Measurements from ENCODE around the gene PKNOX2.

The PKNOX2 gene

GRCh38 chr11:125423247-125423849 lies 258.8 kb downstream of the PKNOX2 start:
- no peak for DNase-seq

- DNase-seq = no peak
These were observed 261.1 kb downstream of the PKNOX2 start for GRCh38 chr11:125425601-125426000.

- no peak for DNase-seq
These were observed 262.4 kb downstream of the PKNOX2 start for GRCh38 chr11:125426818-125427528.

DNA sequence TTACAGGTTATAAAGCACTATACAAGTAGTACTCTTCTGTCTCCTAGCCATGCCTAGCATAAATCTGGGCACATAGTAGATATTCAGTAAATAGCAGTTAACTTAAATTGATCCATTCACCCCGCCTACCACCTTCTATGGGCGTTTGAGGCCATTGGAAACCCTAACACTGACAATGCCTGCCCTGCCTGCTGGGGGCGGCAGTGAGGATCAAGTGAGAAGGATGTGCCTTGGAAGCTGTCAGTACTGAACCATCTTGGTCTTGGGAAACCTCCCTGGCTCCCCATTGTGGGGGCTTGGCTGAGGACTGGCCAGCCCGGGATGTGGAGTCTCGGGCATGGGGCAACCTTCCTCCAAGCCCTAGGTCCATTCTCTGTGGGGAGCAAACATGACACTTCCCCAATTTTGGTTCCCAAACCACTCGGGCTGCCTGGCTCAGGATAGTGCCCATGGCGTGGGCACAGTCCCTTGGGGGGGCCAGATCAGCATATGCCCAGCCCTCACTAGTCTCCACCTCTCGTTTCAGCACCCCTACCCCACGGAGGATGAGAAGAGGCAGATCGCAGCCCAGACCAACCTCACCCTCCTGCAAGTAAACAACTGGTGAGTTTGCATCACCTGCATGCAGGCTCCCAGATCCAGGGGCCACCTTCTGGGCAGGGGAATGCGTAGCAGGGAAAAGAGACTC lies 264.1 kb downstream of the PKNOX2 start:
- DNase-seq = no peak

- peak in 3 of 4 experiments; percentile 4 to 16 (median 13) for DNase-seq
These were observed 264.7 kb downstream of the PKNOX2 start for GRCh38 chr11:125429174-125429707.

DNA sequence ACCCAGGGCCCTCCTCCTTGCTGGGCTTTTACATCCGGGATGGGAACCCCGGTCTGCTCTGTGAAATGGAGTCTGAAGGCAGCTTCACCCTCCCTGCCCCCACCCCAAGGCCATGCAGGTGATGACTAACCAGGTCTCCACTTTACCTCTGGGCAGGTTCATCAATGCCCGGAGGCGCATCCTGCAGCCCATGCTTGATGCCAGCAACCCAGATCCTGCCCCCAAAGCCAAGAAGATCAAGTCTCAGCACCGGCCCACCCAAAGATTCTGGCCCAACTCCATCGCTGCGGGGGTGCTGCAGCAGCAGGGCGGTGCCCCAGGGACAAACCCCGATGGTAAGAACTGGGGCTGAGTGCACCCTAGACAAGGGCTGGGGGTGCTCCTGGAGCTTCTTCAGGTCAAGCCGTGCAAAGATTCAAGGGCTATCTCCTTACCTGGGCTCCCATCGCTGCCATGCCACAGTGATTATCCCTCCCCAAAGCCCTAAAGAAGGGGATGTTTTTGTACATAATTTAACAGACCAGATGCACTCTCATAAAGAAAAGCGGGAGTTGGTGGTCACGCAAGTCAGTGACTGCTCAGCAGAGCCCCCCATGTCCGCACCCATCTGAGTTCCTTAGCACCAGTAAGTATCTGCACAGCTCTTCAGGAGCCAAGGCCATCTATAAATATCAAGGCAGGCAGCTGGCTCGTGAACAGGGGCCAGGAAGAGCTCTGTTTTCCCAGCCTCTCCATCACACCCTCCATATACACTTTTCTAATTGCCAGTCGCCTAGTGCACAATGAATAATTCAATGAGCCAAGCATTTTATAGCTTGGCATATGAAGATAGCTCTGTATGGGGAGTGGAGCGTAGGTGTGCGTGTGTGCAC lies 265.5 kb downstream of the PKNOX2 start:
- no peak for DNase-seq

GRCh38 chr11:125431009-125431408 lies 266.5 kb downstream of the PKNOX2 start:
- DNase-seq = no peak

- no peak for DNase-seq
These were observed 266.9 kb downstream of the PKNOX2 start for GRCh38 chr11:125431481-125431880.

DNA sequence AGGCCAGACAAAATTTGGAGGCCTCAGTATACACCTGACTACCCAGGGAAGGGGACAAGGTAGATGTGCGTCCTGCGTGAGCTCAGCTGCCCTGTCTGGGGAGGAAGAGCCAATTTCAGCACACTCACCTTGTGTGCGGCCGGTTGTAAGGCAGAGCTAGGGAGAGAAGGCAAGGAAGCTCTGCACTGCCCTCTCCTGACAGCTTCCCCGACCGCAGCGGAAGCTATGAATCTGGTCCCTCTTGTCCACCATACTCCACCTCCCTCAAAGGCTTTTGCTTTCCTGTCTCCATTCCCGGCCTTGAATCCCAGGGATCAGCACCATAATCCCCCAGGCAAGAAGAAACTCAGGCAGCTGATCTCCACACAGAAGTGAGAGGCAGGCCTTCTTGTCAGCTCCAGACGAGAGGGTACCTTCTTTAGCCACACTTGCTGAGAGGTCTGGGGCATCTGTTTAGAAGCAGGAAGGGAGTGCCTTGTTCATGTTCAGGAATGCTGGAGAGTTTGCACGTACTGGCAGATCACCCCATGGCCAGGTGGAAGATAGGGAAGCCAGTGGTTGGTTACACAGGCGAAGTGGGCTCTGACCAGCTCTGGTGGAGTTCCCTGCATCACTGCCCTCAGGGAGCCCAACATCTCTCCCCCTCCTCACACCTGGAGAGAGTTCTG lies 269.0 kb downstream of the PKNOX2 start:
- no peak for DNase-seq

GRCh38 chr11:125435461-125436238 lies 271.1 kb downstream of the PKNOX2 start:
- no peak for DNase-seq

DNA sequence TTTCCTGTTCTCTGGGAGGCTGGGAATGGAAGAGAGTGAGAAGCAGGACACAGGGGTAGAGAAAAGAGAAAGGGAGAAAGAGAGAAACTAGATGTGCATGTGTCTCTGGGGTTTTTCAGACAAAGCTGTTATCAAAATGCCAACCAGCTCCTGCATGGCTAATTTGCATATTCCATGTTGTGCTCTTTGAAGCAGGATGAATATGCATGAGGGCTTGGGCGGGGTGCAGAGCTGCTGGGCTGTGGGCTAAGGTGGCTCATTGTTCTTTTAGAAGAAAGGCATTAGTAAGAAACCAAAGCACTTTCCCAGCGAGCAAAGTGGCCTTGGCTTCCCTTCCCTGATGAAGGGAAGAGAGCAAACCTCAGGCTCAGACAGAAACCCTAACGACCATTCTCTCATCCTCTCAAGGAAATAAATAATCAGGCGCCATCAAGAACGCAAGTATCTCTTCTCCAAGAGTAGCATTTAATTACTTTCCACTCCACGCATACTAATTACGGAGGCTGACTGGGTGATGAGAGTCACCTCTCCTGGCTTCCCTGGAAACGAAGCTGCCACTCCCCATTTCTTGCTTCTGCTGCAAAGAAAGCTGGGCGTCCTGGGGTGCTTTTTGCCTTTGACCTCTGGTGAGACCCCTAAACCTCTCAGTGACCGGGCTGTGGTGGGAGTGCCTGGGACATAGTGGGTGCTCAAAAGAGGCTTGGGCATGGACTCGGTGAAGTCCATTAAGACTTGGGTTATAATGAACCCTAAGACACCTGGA lies 277.3 kb downstream of the PKNOX2 start:
- DNase-seq = no peak

GRCh38 chr11:125442946-125443345 lies 278.4 kb downstream of the PKNOX2 start:
- no peak for DNase-seq

DNA sequence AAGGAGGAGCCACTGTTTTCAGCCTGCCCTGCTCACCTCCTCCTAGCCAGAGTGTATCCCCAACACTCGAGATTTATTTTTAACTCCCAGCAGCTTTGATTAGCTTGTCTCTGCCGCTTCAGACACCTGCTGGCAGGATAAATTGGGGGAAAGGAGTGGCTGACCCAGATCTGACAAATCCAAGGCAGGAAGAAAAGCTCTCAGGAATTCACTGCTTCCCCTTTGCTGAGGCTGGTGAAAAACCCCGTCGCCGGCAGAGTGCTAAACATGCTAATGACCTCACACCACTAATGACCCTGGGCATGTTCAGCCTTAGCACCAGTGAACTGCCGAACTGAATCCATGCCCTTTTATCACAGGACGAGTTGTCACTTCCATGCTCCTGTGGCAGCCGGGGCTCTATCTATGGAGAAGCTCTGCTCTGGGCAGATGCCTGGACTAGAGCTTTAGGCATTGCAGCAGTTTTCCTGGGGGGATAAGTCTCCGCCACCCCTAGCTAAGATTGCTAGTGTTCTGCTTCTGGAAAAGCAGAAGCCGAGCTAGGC lies 279.3 kb downstream of the PKNOX2 start:
- no peak for DNase-seq

DNA sequence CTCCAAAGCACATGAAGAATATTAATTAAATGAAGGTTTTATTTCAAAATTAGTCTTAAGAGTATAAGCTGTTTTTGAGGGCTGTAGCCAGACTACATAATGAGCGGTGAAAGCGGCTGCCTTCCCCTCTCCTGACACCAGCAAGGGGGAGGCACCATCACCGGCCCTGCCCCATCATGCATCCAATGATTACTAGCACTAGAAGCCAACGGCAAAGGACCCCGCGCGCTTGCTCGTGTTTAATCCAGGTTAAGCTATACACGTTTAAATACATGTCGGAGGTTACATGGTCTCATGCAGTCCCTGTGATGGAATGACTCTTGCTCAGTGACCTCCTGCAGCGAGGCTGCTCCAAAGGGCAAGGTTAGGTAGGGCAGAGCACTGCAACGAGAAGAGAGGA lies 281.2 kb downstream of the PKNOX2 start:
- no peak for DNase-seq

GRCh38 chr11:125446279-125446678 lies 281.7 kb downstream of the PKNOX2 start:
- no peak for DNase-seq

GRCh38 chr11:125447721-125448120 lies 283.2 kb downstream of the PKNOX2 start:
- DNase-seq = no peak

- DNase-seq = no peak
These were observed 283.6 kb downstream of the PKNOX2 start for GRCh38 chr11:125448136-125448535.

DNA sequence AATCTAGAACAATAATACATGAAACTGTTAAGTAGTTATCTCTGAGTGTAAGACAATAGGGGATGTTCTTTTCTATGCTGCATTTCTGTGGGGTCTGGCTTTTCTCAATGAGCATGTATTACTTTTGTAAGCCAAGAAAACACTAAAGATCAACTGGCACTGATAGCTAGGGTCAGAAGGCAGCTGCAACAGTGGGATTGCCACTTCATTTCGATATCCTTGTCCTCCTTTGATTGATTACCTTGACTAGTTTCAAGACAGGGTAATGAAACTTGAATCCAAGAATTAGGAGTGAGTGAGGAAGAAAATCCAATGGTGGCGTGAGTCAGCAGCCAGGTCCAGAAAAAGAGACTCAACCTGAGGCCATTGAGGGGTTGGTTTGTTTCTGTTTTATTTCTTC lies 285.0 kb downstream of the PKNOX2 start:
- no peak for DNase-seq

GRCh38 chr11:125451400-125452124 lies 287.0 kb downstream of the PKNOX2 start:
- DNase-seq = no peak

GRCh38 chr11:125452125-125452470 lies 287.5 kb downstream of the PKNOX2 start:
- DNase-seq = no peak

All from activated naive CD4-positive, alpha-beta T cell (primary cell).